ENCODE measurements around the gene DPP6.

DNA sequence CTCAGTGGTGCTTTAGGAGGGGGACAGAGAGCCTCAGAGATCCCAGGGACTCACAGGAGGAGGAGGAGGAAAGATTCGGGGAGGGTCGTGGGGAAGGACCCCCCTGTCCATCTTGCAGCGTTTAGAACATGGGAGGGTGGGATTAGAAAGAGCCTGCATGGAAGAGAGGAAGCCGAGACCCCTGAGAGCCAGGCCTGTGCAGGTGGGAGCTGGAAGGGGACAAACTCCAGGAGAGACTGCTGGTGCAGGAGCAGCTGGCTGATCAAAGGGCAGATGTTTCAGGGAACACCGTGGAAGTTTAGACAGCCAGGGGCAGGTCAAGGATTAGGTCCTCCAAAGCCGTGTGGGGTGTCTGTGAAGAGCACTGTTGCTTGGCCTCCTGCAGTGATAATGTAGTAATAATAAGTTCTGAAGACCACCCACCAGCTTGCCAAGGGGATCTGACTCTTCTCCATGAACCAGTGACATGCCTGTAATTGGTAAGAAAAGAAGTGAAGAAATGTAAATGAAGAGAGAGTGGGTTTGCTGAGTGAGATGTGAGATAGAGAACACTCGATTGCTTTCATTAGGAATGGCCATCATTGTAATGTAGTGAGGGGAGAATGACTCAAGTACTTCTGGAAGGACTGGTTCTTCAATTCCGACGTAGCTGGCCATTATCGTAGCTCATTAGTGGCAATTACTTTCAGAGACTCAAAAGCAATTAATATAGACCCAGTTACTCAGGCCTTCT is 525.1 kb downstream of the DPP6 start:
- TF ChIP-seq, protein P1, sequence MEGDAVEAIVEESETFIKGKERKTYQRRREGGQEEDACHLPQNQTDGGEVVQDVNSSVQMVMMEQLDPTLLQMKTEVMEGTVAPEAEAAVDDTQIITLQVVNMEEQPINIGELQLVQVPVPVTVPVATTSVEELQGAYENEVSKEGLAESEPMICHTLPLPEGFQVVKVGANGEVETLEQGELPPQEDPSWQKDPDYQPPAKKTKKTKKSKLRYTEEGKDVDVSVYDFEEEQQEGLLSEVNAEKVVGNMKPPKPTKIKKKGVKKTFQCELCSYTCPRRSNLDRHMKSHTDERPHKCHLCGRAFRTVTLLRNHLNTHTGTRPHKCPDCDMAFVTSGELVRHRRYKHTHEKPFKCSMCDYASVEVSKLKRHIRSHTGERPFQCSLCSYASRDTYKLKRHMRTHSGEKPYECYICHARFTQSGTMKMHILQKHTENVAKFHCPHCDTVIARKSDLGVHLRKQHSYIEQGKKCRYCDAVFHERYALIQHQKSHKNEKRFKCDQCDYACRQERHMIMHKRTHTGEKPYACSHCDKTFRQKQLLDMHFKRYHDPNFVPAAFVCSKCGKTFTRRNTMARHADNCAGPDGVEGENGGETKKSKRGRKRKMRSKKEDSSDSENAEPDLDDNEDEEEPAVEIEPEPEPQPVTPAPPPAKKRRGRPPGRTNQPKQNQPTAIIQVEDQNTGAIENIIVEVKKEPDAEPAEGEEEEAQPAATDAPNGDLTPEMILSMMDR (IDR thresholded peaks at IDR 0.05) = no peak
- no peak for TF ChIP-seq EZH2 (IDR thresholded peaks at IDR 0.05; ENCODE audit: borderline replicate concordance, insufficient read depth, low read depth, low read length, poor library complexity, severe bottlenecking)

Data from B cell (primary cell).